ENCODE data around the gene TCF7L1.
"Not testable (repeated sequence)": the region's sequence is repeated elsewhere in the genome, so short reads cannot be mapped to it uniquely, and the experiment has no call there.

Gene TCF7L1

DNA sequence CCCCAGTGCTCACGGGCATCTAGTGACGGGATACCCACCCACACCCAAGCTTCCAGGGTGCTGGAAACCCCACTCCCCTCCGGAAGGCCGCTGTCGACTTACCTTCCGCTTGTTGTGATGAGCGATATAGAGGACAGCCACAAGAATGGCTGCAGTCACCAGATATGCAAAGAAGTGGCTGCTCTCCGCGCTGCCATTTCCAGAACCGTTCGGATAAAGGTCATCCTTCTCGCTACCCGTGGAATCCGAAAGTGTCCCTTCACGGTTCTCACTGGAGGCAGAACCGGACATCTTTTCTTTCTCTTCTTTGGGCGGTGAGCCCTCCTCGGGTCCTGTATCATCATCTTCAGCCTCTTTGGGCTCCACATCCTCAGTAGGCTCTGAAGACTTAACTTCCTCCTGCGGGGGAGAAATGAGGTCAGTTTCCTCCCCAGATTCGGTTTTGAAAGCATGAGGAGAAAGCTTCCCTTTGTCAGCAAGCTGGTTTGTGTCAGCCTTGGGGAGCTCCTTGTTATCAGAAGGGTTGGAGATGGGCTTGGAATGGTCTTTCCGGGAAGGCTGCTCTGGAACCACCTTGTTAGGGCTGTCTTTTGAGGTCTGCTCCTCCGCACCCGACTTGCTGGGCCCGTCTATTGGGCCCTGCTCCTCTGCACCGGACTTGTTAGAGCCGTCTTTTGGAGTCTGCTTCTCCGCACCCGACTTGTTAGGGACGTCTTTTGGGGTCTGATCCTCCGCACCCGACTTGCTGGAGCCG lies 193.4 kb downstream of the TCF7L1 start:
- H3K27me3 ChIP-seq = no peaks in the 10 kb centered on the region
- peaks cover 50% of the 10 kb centered on the region for H3K36me3 ChIP-seq
- peak overlapping the region; percentile 98 for H3K27ac ChIP-seq
- H3K9ac ChIP-seq = peak overlapping the region; percentile 98
- H3K9me3 ChIP-seq = no peaks in the 10 kb centered on the region
- peaks cover 59% of the 10 kb centered on the region for H3K4me1 ChIP-seq
- H4K20me1 ChIP-seq = peaks cover 58% of the 10 kb centered on the region
- peak overlapping the region; percentile 79 for H3K4me3 ChIP-seq
- H3K4me2 ChIP-seq = peak overlapping the region; percentile 92
- TF ChIP-seq Cebpa-rat (IDR thresholded peaks at IDR 0.05) = no peak

DNA sequence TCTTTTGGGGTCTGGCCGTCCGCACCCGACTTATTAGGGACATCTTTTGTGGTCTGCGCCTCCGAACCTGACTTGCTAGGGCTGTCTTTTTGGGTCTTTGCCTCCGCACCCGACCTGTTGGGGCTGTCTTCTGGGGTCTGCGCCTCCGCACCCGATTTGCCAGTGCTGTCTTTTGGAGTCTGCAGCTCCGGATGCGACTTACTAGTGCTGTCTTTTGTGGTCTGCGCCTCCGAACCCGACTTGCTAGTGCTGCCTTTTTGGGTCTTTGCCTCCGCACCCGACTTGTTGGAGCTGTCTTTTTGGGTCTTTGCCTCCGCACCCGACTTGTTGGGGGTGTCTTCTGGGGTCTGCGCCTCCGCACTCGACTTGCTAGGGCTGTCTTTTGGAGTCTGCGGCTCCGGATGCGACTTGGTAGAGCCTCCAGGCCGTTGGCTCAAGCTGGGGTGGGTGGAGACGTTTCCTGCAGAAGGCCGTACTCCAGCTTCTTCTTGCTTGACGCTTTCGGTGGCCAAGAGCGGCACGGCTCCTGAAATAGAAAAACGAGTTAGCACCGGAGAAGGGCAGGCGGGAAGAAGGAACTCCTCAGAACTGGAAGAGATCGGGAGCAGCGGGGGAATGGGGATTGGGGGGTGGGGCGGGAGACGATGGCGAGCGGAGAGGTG lies 194.1 kb downstream of the TCF7L1 start:
- Histone ChIP-seq H3K9ac (peak overlapping the region; percentile 98), H3K36me3 (peaks cover 43% of the 10 kb centered on the region), H3K9me3 (no peaks in the 10 kb centered on the region), H3K27me3 (no peaks in the 10 kb centered on the region), H4K20me1 (peaks cover 51% of the 10 kb centered on the region), H3K4me2 (peak overlapping the region; percentile 92), H3K4me3 (peak overlapping the region; percentile 79), H3K27ac (peak overlapping the region; percentile 98), H3K4me1 (peaks cover 52% of the 10 kb centered on the region)
- TF ChIP-seq Cebpa-rat (IDR thresholded peaks at IDR 0.05) = no peak

DNA sequence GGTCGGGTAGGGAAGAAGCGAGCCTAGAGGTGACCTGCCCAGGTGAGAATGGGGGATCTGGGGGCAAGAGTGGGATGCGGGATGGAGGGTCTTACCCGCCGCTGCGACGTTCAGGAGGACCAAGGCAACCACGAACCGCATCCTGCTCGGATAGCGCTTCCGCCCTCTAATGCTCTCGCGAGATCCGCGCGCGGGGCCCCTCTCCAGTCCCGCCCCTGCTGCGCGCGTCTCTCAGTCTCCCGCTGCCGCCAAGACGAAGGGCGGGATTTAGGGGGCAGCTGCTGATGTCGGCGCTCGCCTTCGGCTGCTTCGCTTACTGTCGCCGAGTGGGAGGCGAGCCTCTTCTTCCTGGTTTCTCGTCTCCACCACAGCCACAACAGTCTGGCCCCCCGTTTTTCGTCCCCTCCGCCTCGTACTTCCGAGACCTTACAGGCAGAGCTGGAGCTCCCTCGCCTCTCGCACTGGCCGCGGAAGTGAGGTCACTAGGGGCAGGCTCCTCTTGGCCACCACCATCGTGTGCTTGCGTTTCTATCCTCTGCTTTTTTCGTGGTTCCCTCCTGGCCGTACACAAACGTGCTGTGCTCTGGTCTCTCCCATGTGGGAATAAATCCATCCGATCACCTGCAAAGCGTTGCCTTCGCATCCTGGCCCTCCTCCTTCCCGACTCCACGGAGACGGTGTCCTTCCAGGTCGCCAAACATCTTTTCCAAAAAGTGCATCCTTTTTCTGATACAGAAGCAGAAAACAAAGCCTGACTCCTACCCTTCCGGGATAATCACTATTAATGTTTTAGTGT lies 194.8 kb downstream of the TCF7L1 start, which contains the start of gene TGOLN2:
Gene TGOLN2 (minus strand): TSS at position 168 of the 796 bp plus-strand sequence. CDS start 27 bp downstream, at position 141.
- Histone ChIP-seq H3K36me3 (peaks cover 36% of the 10 kb centered on the region), H3K27ac (peak within 1 kb of the TSS; percentile 98), H3K4me2 (peak within 1 kb of the TSS; percentile 92), H3K9ac (peak within 1 kb of the TSS; percentile 98), H3K27me3 (no peaks in the 10 kb centered on the region), H4K20me1 (peaks cover 43% of the 10 kb centered on the region), H3K4me1 (peaks cover 45% of the 10 kb centered on the region), H3K4me3 (peak within 1 kb of the TSS; percentile 79), H3K9me3 (no peaks in the 10 kb centered on the region)
- no peak for TF ChIP-seq Cebpa-rat (IDR thresholded peaks at IDR 0.05)

DNA sequence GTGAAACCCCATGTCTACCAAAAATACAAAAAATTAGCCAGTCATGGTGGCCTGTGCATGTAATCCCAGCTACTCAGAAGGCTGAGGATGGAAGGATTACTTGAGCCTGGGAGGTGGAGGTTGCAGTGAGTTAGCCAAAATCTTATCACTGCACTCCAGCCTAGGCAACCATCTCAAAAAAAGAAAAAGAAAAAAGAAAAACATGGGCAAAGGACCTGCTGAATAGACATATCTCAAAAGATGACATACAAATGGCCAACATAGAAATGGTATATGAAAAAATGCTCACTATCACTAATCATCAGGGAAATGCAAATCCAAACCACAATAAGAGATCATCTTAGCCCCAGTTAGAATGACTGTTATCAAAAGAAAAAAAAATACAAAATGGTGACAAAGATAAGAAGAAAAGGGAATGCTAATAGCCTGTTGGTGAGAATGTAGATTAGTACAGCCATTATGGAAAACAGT lies 196.0 kb downstream of the TCF7L1 start:
- Histone ChIP-seq H3K27me3 (no peaks in the 10 kb centered on the region), H3K4me2 (peak overlapping the region; percentile 92), H3K27ac (no peak overlapping the region), H3K9ac (peak overlapping the region; percentile 98), H3K4me1 (peaks cover 33% of the 10 kb centered on the region), H4K20me1 (peaks cover 31% of the 10 kb centered on the region), H3K4me3 (0 out of 2 replicates have a peak overlapping the region, but pooled peaks have one; percentile 79), H3K9me3 (peaks cover 5% of the 10 kb centered on the region; the same call in 1 of the 2 replicates), H3K36me3 (peaks cover 24% of the 10 kb centered on the region)
- TF ChIP-seq Cebpa-rat (IDR thresholded peaks at IDR 0.05) = no peak

DNA sequence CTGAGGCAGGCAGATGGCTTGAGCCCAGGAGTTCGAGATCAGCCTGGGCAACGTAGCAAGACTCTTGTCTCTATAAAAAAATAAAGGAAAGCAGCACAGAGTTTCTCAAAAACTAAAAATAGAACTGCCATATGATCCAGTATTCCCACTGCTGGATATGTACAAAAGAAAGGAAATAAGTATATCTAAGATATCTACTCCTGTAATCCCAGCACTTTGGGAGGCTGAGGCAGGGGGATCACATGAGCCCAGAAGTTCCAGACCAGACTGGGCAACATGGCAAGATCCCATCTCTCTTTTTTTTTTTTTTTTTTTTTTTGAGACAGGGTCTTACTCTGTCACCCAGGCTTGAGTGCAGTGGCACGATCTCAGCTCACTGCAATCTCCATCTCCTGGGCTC lies 196.5 kb downstream of the TCF7L1 start:
- H3K9ac ChIP-seq = not testable (repeated sequence)
- H3K4me2 ChIP-seq = peak overlapping the region; percentile 92; the same call in 1 of the 2 replicates

DNA sequence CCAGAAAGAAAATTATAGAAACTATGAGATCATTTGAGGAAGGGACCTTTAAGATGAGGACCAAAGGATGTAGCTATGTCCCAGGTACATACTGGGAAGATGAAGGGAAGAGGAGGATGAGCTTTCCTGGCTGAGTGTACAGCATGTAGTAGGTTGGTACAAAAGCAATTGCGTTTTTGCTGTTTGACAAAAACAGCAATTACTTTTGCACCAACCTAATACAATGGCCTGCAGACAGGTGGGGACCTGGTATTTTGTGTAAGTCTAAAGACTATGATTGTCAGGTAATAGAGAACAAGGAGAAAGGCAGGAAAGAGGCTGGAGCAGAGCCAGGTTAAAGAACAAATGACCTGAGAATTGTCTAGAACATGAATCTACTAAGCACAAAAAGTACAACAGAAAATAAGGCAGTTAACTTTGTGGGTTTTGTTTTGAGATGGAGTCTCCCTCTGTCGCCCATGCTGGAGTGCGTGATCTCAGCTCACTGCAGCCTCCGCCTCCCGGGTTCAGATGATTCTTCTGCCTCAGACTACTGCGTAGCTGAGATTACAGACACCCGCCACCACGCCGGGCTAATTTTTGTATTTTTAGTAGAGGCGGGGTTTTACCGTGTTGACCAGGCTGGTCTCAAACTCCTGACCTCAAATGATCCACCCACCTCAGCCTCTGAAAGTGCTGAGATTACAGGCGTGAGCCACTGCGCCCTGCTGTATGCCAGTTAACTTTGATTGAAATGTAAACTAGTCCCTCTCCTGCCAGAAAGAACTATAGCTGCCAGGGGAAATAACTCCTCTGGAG lies 197.8 kb downstream of the TCF7L1 start:
- H3K9ac ChIP-seq = no peak overlapping the region
- no peak overlapping the region for H3K4me2 ChIP-seq
- no peak for TF ChIP-seq Cebpa-rat (IDR thresholded peaks at IDR 0.05)
- H3K4me3 ChIP-seq = no peak overlapping the region
- peaks cover 13% of the 10 kb centered on the region for H4K20me1 ChIP-seq
- peaks cover 5% of the 10 kb centered on the region; the same call in 1 of the 2 replicates for H3K9me3 ChIP-seq
- peaks cover 5% of the 10 kb centered on the region for H3K36me3 ChIP-seq
- H3K27me3 ChIP-seq = no peaks in the 10 kb centered on the region
- no peak overlapping the region for H3K27ac ChIP-seq
- H3K4me1 ChIP-seq = peaks cover 15% of the 10 kb centered on the region

More for the DNA sequence above, 196.5 kb downstream of the TCF7L1 start:
- H3K36me3 ChIP-seq = peaks cover 19% of the 10 kb centered on the region
- not testable (repeated sequence) for H3K4me3 ChIP-seq, H3K9me3 ChIP-seq, H3K27ac ChIP-seq, H3K27me3 ChIP-seq
- H4K20me1 ChIP-seq = peaks cover 26% of the 10 kb centered on the region
- H3K4me1 ChIP-seq = peaks cover 28% of the 10 kb centered on the region

DNA sequence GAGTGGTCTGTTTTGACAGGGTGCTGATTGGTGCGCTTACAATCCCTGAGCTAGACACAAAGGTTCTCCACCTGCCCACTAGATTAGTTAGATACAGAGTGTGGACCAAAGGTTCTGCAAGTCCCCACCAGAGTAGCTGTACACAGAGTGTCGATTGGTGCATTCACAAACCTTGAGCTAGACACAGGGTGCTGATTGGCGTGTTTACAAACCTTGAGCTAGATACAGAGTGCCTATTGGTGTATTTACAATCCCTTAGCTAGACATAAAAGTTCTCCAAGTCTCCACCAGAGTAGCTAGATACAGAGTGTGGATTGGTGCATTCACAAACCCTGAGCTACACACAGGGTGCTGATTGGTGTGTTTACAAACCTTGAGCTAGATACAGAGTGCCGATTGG lies 200.7 kb downstream of the TCF7L1 start:
- H3K9ac ChIP-seq, H3K36me3 ChIP-seq, H3K4me1 ChIP-seq, H3K27ac ChIP-seq, H3K9me3 ChIP-seq, H3K4me2 ChIP-seq, H3K27me3 ChIP-seq, H4K20me1 ChIP-seq, H3K4me3 ChIP-seq: not testable (repeated sequence)

DNA sequence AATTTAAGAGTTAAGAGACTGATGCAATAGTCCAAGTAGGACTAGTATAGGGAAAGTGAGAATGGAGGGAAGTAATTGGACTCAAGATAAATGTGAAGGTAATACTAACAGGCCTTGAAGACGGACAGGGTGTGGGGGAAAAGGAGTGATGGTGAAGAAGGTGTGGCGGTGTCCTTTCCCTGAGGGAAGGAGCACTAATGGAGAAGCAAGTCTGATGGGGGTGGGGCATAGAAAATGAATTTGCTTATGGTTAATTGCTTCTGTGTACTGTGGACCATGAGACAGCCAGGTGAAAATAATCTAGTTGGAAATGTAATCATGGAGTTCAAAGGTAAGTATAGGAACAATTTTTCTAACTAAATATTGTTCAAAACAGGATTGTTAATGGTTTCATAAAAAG lies 201.7 kb downstream of the TCF7L1 start:
- H3K4me2 ChIP-seq = no peak overlapping the region
- H3K36me3 ChIP-seq = no peaks in the 10 kb centered on the region
- H3K9me3 ChIP-seq = peaks cover 5% of the 10 kb centered on the region; the same call in 1 of the 2 replicates
- TF ChIP-seq Cebpa-rat (IDR thresholded peaks at IDR 0.05) = no peak
- no peak overlapping the region for H3K27ac ChIP-seq
- no peak overlapping the region for H3K9ac ChIP-seq
- no peak overlapping the region for H3K4me3 ChIP-seq
- H3K4me1 ChIP-seq = no peaks in the 10 kb centered on the region
- no peaks in the 10 kb centered on the region for H4K20me1 ChIP-seq
- H3K27me3 ChIP-seq = no peaks in the 10 kb centered on the region
